ENCODE measurements around the gene PPAT.

DNA sequence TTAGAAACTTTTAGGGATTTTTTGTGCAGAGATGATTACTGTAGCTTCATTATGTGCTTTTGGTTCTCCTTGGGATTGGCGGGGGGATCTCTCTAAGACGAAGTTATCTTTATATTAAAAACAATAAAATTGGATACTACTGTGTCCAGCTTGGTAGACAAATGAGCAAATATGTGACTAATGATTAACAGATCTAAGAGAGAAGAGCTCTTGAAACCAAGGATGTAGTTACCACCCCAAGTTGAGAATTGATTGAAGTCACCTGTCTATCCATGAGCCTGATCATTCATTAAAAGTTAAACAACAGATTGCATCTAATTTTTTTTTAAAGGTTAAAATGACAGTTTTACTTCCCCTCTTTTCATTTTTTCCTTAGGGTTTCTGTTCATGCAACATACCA is 9.3 kb upstream of the PPAT start:
- no peak for TF ChIP-seq POLR2AphosphoS5 (IDR thresholded peaks at IDR 0.05; ENCODE audit: borderline replicate concordance, low read depth, low read length)
- no peak for TF ChIP-seq EZH2 (IDR thresholded peaks at IDR 0.05)
- no peak for TF ChIP-seq FOXP2 (optimal IDR thresholded peaks at IDR 0.05; ENCODE audit: control extremely low read depth, extremely low read length, insufficient read depth)

Data from SK-N-MC (cell line).